ENCODE data around the gene LCE2D.
A peak's percentile ranks its signal among the peaks of the same experiment; 100 is the strongest.
"Not testable (repeated sequence)": the region's sequence is repeated elsewhere in the genome, so short reads cannot be mapped to it uniquely, and the experiment has no call there.

Gene LCE2D, protein sequence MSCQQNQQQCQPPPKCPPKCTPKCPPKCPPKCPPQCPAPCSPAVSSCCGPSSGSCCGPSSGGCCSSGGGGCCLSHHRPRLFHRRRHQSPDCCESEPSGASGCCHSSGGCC

DNA sequence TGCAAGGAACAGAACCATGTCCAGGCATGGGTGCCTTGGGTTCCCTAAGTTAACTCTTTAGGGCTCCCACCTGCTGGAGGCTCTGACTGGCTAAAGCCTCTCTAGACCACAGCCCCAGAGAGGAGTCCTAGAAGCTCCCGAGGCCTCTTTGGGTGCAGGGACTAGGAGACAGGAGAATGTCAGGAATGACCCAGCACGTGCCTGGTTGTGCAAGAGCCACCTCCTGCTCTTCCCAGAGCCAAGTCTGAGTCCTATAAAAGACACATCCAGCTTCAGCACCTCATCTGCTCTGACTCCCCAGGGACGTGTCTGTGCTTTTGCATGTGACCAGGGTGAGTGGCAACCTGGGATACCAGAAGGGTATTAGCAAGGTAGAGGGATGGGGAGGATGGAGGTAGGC, at the start of gene LCE2D:
TSS of gene LCE2D (plus strand) at position 283 of the 400 bp plus-strand sequence. CDS start 726 bp downstream, outside the sequence.
- no peak for DNase-seq

DNA sequence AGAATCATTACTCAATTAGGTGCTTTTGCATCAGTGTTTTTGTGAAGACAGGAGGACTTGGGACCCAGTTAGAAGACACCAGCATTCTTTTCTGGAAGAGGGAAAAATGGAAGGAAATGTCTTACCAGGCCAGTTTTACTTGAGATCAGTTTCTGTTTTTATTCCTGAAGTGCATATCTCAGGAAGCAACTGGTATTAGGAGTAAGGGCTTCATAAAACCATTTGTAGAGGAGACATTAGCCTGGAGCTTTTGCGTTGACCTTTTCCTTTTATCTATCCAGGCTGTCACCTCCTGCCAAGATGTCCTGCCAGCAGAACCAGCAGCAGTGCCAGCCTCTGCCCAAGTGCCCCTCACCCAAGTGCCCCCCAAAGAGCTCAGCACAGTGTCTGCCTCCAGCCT, 49.7 kb upstream of the LCE2D start, which contains the start of gene LCE3B:
TSS of gene LCE3B (plus strand) at position 301 of the 400 bp plus-strand sequence. CDS start at position 301, 0 bp downstream.
- no peak for DNase-seq

DNA sequence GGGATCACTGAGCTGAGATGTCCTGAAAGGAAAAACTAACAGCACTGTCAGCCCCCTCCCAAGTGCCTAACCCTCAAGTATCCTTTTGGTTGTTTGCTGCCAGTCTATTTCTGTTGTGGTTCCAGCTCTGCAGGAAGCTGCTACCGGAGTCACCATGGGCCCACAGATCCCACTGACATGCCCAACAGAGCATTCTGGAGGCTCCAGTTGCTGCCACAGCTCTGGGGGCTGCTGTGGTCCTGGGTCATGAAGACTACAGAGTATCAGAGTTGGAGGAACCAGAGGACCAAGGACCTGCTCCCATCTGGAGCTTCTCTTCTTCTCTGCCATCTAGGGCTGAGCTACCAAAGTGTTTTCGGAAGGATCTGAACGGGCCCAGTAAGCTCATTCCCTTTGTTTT, 41.2 kb upstream of the LCE2D start:
- DNase-seq, result no peak

DNA sequence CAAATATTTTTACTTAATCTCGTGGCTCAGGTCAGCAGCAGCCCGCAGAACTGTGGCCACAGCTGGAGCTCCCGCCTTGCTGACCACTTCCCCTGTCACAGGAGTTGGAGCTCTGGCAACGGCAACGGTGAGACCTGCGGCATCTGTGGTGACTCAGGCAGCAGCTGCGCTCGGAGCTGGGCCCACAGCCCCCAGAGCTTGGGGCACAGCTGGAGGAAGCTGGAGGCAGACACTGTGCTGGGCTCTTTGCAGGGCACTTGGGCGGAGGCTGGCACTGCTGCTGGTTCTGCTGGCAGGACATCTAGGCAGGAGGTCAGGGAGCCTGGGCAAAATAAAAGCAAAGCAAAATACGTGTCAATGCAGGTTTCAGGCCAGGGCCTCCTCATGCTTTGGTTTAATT, 40.4 kb upstream of the LCE2D start, which contains the start of gene LCE3A:
TSS of gene LCE3A (minus strand) at position 301 of the 400 bp plus-strand sequence. CDS start at position 301, 0 bp downstream.
- DNase-seq, result no peak

DNA sequence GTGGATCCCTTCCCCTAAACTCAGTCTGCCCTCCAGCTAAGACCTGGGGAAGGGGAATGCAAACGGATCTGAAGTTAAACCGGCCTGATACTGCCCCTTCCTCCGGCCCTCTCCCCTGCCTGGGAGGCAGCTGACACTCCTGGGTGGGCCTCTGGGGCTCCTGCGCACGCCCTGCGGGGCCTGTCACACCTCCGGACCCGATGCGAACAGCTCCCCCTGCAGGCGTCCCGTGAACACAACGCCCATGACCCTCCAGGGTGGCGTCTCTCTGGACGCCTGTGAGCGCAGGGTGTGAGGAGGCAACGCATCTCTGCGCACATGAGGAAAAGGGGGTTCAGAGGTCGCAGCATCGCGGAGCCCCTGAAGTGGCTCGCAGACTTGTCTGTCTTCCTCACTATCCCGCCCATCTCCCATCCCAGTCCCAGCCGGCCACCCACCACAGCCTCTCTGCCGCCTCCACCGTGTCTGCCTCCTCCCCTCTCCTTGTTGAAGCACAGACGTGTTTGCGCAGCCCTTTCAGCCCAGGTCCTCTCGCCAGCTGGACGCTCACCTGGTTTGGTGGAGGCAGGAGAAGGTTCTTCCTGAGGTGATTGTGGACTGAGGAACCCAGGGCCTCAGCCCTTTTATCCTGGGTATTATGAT, 39.9 kb upstream of the LCE2D start:
- no peak for DNase-seq

DNA sequence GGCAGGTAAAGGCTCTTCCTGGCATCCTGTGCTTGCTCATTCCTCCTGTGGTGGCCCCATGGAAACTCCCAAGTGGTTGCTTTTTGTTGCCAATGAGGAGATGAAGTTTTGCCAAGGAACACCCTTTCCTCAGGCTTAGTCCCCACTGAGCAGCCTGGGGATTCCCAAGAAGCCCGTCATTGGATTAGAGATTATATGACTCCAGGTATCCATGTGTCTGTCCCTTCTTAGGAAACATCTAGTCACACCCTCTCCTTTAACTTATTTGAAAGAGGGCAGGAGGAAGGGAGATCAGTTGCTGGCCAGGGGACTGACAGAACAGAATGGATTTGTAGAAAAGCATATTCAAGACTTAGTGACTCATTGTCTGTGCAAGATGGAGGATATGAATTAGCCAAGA, 36.4 kb upstream of the LCE2D start:
- DNase-seq, result no peak

DNA sequence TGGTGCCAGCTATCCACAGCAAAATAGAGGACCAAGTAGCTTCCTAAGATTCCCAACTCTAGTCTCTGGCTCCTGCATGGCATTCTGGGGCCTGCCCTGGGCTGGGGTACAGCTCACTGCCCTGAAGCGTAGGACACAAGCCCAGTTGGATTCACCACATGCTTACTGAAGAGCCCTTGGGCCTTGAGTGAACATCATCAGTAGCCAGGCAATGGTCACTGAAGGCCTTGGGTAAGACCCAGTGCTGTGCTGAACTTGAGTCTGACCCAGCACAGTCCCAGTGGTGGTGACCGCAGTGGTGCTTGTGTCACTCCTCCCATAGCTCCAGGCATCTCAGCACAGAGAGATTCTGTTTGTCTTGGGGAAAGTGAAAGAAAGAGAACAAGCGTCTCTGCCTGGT, 32.6 kb upstream of the LCE2D start:
- no peak for DNase-seq

DNA sequence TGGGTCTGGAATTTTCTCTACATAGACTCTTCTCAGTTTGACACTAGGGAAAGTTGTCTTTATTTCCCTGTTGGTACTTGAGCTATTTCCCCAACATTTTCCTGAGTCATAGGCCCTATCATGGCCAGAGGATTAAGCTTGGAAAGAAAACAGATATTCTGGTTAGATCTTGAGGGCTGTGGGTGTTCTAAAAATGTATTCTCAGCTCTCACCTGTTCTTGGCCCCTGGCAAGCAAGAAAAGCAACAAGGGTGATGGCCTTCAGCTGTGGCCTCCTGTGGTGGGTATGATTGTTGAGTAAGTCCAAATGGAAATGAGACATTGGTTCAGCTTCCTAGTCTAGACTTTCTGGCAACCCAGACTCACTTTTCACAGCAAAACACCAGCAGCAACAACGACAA, 22.8 kb upstream of the LCE2D start:
- no peak for DNase-seq

DNA sequence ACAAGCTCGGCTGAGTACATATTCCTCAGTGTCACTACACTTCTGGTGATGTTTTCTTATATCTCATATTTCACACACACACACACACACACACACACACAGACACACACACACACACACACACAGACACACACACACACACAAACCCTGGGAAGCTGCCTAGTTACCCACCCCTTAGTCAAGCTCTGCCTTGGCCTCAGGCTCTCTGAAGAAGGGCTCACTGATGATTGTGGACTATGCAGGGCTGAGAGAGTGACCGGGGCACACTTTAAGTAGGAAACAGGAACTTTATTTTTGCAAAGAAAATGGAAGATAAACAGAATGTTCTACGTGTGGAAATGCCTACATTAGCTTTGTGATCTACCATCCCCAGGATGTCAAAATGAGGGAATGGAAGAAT, 19.2 kb upstream of the LCE2D start:
- no peak for DNase-seq

DNA sequence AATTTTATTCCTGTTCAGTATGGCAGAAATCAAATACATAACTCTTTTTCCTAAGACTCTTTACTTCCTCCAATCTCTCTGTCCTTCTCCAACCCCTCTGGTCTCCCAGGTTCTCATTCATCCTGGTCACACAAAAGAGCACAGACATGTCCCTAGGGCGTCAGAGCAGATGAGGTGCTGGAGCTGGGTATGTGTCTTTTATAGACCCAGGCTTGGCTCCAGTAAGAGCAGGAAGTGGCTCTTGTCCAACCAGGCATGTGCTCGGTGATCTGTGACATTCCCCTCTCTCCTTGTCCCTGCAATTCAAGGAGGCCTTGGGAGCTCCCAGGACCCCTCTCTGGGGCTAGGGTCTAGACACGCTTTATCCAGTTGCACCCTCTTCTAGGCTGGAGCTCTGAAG, 18.0 kb upstream of the LCE2D start:
- no peak for DNase-seq

DNA sequence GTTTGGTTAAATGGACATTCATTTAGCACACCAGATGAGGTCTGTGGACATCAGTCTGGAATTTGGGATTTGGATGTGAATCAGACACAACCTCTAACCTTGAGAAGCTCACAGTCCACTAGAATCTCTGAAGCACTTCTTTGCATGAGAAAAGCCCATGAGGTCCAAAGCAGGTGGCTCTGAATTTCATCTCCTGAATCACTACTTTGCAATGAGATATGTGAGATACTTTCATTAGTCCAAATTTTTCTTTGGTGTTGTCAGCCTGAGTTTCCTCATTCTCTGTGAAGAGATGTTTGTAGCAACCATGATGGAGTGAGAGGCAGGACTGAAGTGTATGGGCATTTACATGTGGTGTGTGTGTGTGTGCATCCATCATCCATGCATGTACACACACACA, 16.5 kb upstream of the LCE2D start:
- no peak for DNase-seq

DNA sequence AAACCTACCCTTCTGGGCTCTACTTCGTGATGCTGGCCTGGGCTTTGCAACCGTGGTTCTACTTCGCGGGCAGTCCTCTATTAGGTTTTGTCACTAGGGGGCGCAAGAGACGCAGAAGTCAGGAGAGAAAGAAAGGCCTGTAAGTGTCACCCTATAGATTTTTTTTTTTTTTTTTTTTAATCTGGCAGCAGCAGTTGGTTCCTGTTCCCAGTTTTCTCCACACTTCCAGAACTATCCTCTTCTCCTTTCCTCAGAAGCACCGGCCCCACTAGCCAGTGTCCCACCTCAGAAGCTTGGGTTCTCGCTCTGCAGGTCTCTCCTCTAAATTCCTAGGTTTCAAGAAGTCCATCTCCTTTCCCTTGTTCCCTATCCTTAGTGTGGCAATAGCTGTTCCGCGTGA, 9.1 kb upstream of the LCE2D start:
- DNase-seq, result peak; percentile 52

DNA sequence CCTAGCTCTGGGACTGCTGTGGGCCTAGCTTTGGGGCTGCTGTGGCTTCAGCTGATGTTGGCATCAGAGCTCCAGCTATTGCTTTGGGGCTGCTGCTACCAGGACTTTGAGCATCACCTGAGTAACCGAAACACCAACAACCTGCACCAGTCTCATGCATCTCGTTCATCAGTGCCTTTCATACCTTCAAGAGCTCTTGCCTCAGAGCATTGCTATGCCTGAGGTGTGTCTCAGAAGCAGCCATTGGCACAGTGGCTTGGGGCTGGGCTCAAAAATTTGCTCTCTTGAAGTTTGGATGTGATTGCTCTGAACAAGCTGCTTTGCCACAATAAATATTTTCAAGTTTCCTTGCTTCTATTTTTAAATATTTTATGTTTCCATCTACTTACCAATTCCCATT, 6.7 kb upstream of the LCE2D start:
- no peak for DNase-seq

DNA sequence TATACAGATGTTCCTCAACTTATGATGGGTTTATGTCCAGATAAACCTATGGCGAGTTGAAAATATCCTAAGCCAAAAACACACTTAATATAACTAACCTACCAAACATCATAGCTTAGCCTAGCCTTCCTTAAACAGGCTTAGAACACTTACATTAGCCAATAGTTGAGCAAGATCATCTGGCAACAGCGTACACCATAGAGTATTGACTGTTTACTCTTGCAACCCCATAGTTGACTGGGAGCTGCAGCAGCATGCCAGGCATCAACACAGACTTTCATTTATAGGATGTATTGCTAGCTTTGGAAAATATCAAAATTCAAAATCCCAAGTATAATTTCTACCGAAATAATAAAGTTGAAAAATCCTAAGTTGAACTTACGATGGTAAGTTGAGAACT, 5.5 kb upstream of the LCE2D start:
- DNase-seq, result no peak

DNA sequence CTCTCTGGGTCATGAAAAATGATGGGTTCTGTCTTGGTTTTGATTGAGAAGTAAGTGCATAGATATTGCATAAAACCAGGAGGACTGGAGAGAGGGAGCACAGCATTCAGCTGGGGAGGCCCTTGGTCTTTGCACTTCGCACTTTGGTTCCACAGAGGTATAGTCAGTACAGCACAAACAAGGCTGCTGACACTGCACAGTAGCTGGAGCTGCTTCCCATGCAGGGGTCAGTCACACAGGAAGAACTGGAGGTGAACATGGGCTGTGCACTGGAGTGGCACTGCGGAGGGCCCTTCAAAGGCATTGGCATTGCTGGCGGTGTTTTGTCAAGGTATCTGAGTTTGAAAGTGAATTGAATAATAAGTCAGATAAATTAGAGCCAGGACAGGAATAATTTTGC, 4.5 kb upstream of the LCE2D start:
- no peak for DNase-seq

DNA sequence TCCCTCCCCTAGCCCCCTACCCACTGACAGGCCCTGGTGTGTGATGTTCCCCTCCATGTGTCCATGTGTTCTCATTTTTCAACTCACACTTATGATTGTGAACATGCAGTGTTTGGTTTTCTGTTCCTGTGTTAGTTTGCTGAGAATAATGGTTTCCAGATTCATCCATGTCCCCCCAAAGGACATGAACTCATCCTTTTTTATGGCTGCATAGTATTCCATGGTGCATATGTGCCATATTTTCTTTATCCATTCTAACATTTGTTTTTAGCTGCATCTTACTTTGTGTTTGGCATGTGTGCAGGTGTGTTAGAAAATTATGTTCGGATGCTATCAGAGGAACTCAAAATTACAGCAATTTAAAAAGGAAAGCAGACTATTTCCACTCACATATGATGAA, 3.0 kb downstream of the LCE2D start:
- DNase-seq, result not testable (repeated sequence)

DNA sequence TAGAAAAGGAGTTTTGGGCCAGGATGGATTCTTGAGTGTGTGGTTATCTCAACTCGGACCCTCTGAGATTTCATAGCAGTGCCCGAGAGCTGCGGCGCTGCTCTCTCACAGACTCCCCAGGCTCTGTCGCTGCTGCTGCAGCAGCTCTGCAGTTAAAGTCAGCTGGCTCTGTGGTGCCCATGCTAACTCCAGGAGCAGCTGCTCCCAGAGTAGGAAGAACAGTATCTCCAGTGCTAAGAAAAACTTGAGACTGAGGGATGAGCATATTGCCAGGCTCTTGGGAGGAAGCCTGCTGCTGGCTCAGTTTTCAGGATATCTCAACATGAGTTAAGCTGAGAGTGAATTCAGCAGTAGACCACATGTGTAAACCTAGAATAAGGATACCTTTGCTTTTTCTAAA, 4.5 kb downstream of the LCE2D start:
- no peak for DNase-seq

DNA sequence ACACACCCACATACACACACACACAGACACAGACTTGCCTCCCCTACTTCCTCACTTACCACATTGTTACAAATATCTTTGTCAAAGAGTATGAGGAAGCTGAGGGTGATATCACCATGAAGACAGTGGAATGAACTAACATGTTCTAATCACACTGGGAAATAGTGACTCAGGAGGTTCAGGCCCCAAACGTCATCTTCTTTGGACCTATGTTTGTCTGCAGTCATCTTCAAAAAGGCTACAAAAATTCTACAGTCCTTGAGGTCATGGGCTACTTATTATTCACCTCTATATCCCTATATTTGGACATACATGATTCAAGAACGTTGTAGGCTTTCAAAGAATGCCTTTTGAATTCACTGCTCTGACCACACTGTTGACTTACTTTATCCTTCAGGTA, 9.8 kb downstream of the LCE2D start:
- DNase-seq, result no peak

DNA sequence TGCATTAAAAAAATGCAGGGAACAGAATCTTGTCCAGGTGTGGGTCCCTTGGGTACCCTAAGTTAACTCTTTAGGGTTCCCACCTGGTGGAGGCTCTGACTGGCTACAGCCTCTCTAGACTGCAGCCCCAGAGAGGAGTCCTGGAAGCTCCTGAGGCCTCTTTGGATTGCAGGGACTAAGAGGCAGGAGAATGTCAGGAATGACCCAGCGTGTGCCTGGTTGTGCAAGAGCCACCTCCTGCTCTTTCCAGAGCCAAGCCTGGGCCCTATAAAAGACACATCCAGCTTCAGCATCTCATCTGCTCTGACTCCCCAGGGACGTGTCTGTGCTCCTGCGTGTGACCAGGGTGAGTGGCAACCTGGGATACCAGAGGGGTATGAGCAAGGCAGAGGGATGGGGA, 11.8 kb downstream of the LCE2D start, which contains the start of gene LCE2C:
TSS of gene LCE2C (plus strand) at position 297 of the 400 bp plus-strand sequence. CDS start 737 bp downstream, outside the sequence.
- DNase-seq, result not testable (repeated sequence)

DNA sequence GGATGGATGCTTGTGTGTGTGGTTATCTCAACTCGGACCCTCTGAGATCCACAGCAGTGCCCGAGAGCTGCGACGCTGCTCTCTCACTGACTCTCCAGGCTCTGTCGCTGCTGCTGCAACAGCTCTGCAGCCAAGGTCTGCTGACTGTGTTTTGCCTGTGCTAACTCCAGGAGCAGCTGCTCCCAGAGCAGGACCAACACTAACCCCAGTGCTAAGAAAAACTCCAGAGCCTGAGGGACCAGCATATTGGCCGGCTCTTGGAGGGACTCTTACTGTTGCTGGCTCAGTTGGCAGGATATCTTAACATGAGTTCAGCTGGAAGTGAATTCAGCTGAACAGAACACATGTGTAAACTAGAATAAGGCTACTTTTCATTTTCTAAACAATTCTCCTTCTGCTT, 16.3 kb downstream of the LCE2D start:
- DNase-seq, result no peak

DNA sequence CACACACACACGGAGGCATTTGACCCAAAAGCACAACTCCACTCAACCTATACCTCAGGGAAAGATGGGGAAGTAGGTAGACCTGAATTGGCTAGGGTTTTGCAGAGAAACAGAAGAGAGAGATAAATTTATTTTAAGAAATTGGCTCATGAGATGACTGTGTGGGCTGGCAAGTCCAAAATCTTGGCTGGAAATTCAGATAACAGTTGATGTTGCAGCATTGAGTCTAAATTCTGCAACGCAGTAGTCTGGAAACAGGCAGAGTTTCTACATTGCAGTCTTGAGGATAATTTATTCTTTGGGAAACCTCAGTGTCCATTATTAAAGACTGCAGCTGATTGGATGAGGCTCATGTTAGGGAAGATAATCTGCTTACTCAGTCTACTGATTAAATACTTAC, 18.4 kb downstream of the LCE2D start:
- no peak for DNase-seq

DNA sequence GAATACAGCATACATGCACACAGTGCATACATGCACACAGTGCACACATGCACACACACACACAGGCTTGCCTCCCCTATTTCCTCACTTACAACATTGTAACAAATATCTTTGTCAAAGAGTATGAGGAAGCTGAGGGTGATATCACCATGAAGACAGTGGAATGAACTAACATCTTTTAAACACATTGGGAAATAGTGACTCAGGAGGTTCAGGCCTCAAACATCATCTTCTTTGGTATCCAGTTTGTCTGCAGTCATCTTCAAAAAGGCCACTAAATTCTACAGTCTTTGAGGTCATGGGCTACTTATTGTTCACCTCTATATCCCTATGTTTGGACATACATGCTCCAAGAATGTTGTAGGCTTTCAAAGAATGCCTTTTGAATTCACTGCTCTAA, 20.7 kb downstream of the LCE2D start:
- no peak for DNase-seq

DNA sequence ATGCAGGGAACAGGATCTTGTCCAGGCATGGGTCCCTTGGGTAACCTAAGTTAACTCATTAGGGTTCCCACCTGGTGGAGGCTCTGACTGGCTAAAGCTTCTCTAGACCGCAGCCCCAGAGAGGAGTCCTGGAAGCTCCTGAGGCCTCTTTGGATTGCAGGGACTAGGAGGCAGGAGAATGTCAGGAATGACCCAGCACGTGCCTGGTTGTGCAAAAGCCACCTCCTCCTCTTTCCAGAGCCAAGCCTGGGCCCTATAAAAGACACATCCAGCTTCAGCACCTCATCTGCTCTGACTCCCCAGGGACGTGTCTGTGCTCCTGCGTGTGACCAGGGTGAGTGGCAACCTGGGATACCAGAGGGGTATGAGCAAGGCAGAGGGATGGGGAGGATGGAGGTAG, 22.6 kb downstream of the LCE2D start, which contains the start of gene LCE2B:
TSS of gene LCE2B (plus strand) at position 301 of the 400 bp plus-strand sequence. CDS start 721 bp downstream, outside the sequence.
- not testable (repeated sequence) for DNase-seq

DNA sequence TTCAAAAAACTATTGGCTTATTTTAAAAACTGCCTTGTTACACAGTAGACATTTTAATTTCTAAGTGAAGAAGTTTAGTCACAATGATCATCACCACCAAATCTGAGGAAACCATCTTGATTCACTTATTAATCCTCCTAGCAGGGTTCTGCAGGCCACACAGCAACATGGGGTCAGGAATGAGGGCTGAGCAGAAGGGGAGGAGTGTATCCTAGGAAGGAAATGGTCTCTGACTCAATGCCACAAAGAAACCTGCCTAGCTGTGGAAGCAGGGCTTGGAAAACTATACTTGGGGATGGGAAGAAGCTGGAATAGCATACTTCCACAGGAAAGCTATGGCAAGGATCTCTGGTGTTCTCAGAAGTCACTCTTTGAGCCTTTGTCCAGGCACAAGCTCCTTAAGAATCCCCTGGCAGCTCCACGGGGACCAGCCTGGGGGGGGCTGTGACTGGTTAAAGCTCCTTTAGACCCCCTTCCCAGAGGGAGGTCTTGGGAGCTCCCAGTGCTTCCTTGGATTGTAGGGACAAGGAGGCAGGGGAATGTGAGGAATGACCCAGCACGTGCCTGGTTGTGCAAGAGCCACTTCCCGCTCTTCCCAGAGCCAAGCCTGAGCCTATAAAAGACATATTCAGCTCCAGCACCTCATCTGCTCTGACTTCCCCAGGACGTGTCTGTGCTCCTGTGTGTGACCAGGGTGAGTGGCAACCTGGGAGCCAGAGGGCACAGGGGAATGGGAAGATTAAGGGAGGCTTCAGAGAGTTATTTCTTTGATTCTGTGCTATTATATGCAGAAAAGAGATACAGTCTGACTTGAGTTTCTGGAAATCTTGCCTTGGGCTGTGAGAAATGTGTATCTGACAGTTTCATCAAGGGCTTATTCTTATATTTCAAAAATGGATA, 34.8 kb downstream of the LCE2D start, which contains the start of gene LCE2A:
TSS of gene LCE2A (plus strand) at position 645 of the 900 bp plus-strand sequence. CDS start 557 bp downstream, outside the sequence.
- no peak for DNase-seq
